ENCODE results near the gene ATAD1.

DNA sequence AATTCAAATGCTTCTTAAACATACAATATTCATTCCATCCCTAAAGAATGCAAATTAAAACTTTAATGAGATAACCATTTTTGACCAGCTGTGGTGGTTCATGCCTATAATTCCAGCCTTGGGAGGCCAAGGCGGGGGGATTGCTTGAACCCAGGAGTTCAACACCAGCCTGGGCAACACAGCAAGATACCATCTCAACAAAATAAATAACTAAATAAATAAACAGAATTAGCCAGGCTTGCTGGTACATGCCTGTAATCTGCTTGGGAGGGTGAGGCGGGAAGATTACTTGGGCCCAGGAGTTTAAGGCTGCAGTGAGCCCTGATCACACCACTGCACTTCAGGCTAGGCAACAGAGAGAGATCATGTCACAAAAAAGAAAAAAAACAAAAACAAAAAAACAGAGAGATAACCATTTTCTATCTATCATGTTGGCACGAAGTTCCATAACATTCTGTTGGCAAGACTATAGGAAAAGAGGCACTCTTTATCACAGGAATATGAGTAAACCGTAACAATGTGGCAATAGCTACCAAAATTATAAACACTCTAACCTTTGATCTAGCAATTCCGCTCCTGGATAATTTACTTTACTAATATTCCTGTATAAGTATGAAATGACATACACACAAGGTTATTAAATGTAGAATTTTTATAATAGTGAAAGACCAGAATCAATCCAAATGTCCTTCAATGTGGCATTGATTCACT, 52.2 kb downstream of the ATAD1 start:
- TF ChIP-seq, protein P1, sequence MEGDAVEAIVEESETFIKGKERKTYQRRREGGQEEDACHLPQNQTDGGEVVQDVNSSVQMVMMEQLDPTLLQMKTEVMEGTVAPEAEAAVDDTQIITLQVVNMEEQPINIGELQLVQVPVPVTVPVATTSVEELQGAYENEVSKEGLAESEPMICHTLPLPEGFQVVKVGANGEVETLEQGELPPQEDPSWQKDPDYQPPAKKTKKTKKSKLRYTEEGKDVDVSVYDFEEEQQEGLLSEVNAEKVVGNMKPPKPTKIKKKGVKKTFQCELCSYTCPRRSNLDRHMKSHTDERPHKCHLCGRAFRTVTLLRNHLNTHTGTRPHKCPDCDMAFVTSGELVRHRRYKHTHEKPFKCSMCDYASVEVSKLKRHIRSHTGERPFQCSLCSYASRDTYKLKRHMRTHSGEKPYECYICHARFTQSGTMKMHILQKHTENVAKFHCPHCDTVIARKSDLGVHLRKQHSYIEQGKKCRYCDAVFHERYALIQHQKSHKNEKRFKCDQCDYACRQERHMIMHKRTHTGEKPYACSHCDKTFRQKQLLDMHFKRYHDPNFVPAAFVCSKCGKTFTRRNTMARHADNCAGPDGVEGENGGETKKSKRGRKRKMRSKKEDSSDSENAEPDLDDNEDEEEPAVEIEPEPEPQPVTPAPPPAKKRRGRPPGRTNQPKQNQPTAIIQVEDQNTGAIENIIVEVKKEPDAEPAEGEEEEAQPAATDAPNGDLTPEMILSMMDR (IDR thresholded peaks at IDR 0.05; ENCODE audit: low read depth, low read length, poor library complexity, severe bottlenecking), result no peak
- no peak for TF ChIP-seq EZH2phosphoT487 (IDR thresholded peaks at IDR 0.05; ENCODE audit: borderline replicate concordance, low read length)
